WTC11 (cell line): ENCODE data around the gene GALR2. TPM values are rescaled to one million over a fixed set of nuclear protein-coding genes. Genes with fewer than 3 reads are reported as not detected.

Experiments used
- ATAC-seq: fragments of 200-7000 bp; cut with Tn5 transposase; 2 replicates; pipeline ENCODE4 v1.10.0; 2021; ENCODE audit warnings: mild to moderate bottlenecking, moderate library complexity
- CTCF ChIA-PET: fragments of 300-600 bp; sonication (Branson Sonifier 250); formaldehyde crosslinking; loops from one replicate; lab custom pipeline; 2021; ENCODE audit warnings: antibody characterized with exemption; lab: Charles Lee
- POLR2A ChIA-PET: fragments of 350-600 bp; sonication (Branson Sonifier 250); formaldehyde crosslinking; loops from one replicate; lab custom pipeline; 2021; ENCODE audit warnings: antibody characterized with exemption; lab: Charles Lee
- DNase-seq: peaks from one replicate; pipeline ENCODE4 v3.0.0; 2021; ENCODE audit warnings: low spot score
- H3K27ac Mint-ChIP-seq: 2 replicates; pipeline ENCODE4 v1.8.0; 2021; ENCODE audit warnings: mixed read lengths
- H3K27me3 Mint-ChIP-seq: 2 replicates; pipeline ENCODE4 v1.8.0; 2021; ENCODE audit warnings: low read depth, mild to moderate bottlenecking, moderate library complexity, mixed read lengths
- H3K36me3 Mint-ChIP-seq: 2 replicates; pipeline ENCODE4 v1.8.0; 2021; ENCODE audit warnings: mixed read lengths
- H3K4me1 Mint-ChIP-seq: 2 replicates; pipeline ENCODE4 v1.8.0; 2022; ENCODE audit warnings: mixed read lengths
- H3K4me3 Mint-ChIP-seq: 2 replicates; pipeline ENCODE4 v1.8.0; 2021; ENCODE audit warnings: mild to moderate bottlenecking, moderate library complexity, mixed read lengths
- H3K9me3 Mint-ChIP-seq: 2 replicates; pipeline ENCODE4 v1.8.0; 2021; ENCODE audit warnings: mixed read lengths
- ARID4B ChIP-seq: sonication (generic); formaldehyde crosslinking; IDR thresholded peaks from 2 replicates; pipeline ENCODE4 v1.8.0; 2023; ENCODE audit warnings: missing genetic modification reagents, mild to moderate bottlenecking, borderline replicate concordance
- ATF1 ChIP-seq: sonication (generic); formaldehyde crosslinking; IDR thresholded peaks from 2 replicates; pipeline ENCODE4 v1.8.1; 2023; ENCODE audit warnings: mild to moderate bottlenecking, moderate library complexity, missing genetic modification reagents
- E2F4 ChIP-seq: sonication (generic); formaldehyde crosslinking; IDR thresholded peaks from 2 replicates; pipeline ENCODE4 v1.8.1; 2022; ENCODE audit warnings: low read depth, mild to moderate bottlenecking, moderate library complexity, missing genetic modification reagents, borderline replicate concordance
- ERG ChIP-seq: fragments of 250-450 bp; sonication (Bioruptor Pico); IDR thresholded peaks from 2 replicates; pipeline ENCODE4 v1.8.0; 2021; ENCODE audit warnings: mild to moderate bottlenecking
- FOXK1 ChIP-seq: sonication (generic); formaldehyde crosslinking; IDR thresholded peaks from 2 replicates; pipeline ENCODE4 v1.8.0; 2022; ENCODE audit warnings: mild to moderate bottlenecking, moderate library complexity, missing genetic modification reagents
- GABPB1 ChIP-seq: sonication (generic); formaldehyde crosslinking; IDR thresholded peaks from 2 replicates; pipeline ENCODE4 v1.8.1; 2023; ENCODE audit warnings: mild to moderate bottlenecking, missing genetic modification reagents
- GTF2I ChIP-seq: fragments of 250-450 bp; sonication (Bioruptor Pico); conservative IDR thresholded peaks from 2 replicates; pipeline ENCODE4 v1.4.0; 2021; ENCODE audit warnings: mild to moderate bottlenecking
- HMGXB4 ChIP-seq: sonication (generic); formaldehyde crosslinking; IDR thresholded peaks from 2 replicates; pipeline ENCODE4 v1.8.1; 2023; ENCODE audit warnings: mild to moderate bottlenecking, moderate library complexity, missing genetic modification reagents
- OVOL2 ChIP-seq: fragments of 250-450 bp; sonication (Bioruptor Pico); IDR thresholded peaks from 2 replicates; pipeline ENCODE4 v1.9.0; 2021; ENCODE audit warnings: mild to moderate bottlenecking, borderline replicate concordance
- RELA ChIP-seq: sonication (generic); formaldehyde crosslinking; IDR thresholded peaks from 2 replicates; pipeline ENCODE4 v1.8.1; 2022; ENCODE audit warnings: missing genetic modification reagents, mild to moderate bottlenecking, borderline replicate concordance
- TEAD1 ChIP-seq: sonication (generic); formaldehyde crosslinking; IDR thresholded peaks from 2 replicates; pipeline ENCODE4 v1.8.0; 2022; ENCODE audit warnings: mild to moderate bottlenecking, missing genetic modification reagents
- ZNF138 ChIP-seq: sonication (generic); formaldehyde crosslinking; conservative IDR thresholded peaks from 2 replicates; pipeline ENCODE4 v1.8.1; 2022; ENCODE audit warnings: mild to moderate bottlenecking, moderate library complexity, missing genetic modification reagents
- ZNF232 ChIP-seq: sonication (generic); formaldehyde crosslinking; IDR thresholded peaks from 2 replicates; pipeline ENCODE4 v1.8.0; 2022; ENCODE audit warnings: mild to moderate bottlenecking, missing genetic modification reagents
- total RNA-seq: library from RNA; stranded (reverse); gene quantifications from 3 replicates; pipeline ENCODE4 v1.2.3, GENCODE V29; 2021
- TF ChIP-seq, protein P1 (sequence below): sonication (generic); formaldehyde crosslinking; IDR thresholded peaks from 2 replicates; pipeline ENCODE4 v1.8.0; 2022; ENCODE audit warnings: mild to moderate bottlenecking, missing genetic modification reagents
- TF ChIP-seq, protein P2 (sequence below): fragments of 250-450 bp; sonication (Bioruptor Pico); IDR thresholded peaks from 2 replicates; pipeline ENCODE4 v1.9.0; 2021; ENCODE audit warnings: moderate library complexity, mild to moderate bottlenecking, inconsistent platforms, borderline replicate concordance
- TF ChIP-seq, protein P3 (sequence below): fragments of 250-450 bp; sonication (Bioruptor Pico); conservative IDR thresholded peaks from 2 replicates; pipeline ENCODE4 v1.9.0; 2021; ENCODE audit warnings: mild to moderate bottlenecking
- TF ChIP-seq, protein P4 (sequence below): sonication (generic); formaldehyde crosslinking; IDR thresholded peaks from 2 replicates; pipeline ENCODE4 v1.8.0; 2023; ENCODE audit warnings: mild to moderate bottlenecking, missing genetic modification reagents

The GALR2 gene
- total RNA-seq, 1 experiment from 2014 or later, result 2.9 TPM

DNA sequence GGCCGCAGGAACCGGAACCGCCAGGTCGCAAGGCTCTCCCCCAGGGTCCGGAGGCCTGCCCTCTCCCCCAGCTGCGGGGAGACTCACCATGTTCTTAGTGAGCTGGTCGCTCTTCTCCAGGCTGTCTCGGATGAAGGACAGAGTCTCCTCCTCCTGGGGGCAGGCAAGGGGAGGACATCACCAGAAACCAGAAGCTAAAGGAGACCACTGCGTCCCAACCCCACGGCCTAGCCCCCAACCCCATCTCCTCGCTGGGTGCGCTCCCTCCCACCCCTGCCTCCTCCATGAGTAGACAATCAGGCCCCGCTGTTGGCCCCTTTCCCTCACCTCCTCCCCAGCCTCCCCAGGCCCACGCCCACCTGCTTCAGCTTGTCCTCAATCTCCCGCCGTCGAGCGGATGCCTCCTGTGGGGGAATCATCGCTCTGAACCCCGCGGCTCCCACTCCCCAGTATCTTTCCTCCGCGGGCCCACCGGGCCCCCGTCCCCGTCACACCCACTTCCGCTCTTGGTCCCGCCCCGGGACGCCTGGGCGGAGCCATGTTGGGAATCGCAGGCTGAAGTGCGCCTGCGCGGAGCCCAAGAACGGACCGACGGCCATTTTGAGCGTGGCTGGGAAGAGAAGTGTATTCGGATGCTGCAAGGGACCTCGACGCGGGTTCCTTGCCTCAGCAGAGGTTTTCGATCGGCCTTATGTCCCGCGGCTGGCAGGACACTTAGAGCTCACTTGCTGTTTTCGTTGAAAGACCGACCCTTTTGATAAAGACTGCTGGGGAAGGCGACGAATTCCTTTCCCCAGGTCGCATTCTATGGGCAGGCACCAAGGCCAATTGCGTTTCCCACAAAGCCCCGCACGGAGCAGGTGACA is 28.9 kb downstream of the GALR2 start, which contains the start of gene EXOC7 (continued):
- TF ChIP-seq, protein P1, sequence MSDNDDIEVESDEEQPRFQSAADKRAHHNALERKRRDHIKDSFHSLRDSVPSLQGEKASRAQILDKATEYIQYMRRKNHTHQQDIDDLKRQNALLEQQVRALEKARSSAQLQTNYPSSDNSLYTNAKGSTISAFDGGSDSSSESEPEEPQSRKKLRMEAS (CRISPR knock-in tag), result peak; percentile 76; the same call in 1 of the 2 replicates
- TF ChIP-seq FOXK1 (CRISPR knock-in tag) (peak; percentile 39; the same call in 1 of the 2 replicates), ZNF232 (CRISPR knock-in tag) (peak; percentile 55; the same call in 1 of the 2 replicates), GABPB1 (CRISPR knock-in tag) (peak; percentile 65; the same call in 1 of the 2 replicates), TEAD1 (CRISPR knock-in tag) (peak; percentile 36; the same call in 1 of the 2 replicates)
- TF ChIP-seq, protein P2, sequence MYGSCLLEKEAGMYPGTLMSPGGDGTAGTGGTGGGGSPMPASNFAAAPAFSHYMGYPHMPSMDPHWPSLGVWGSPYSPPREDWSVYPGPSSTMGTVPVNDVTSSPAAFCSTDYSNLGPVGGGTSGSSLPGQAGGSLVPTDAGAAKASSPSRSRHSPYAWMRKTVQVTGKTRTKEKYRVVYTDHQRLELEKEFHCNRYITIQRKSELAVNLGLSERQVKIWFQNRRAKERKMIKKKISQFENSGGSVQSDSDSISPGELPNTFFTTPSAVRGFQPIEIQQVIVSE (CRISPR knock-in tag), result no peak

- peaks cover 21% of the 10 kb centered on the region for H3K36me3 Mint-ChIP-seq
- H3K4me1 Mint-ChIP-seq, result peaks cover 28% of the 10 kb centered on the region
- peak overlapping the region; percentile 97 for H3K27ac Mint-ChIP-seq
- peak; percentile 27; the same call in 1 of the 2 replicates for ATAC-seq
- DNase-seq, result no peak
- ChIA-PET CTCF (interaction anchor here (1.0 to 3.0 kb wide), 8 partner anchors 17 to 199 kb away, joined by 3 to 19 read pairs (median 4); no protein-coding TSS in a partner anchor), POLR2A (interaction anchor here (0.9 kb wide), 1 partner anchor 458 kb away, joined by 3 read pairs; no protein-coding TSS in a partner anchor)
- H3K4me3 Mint-ChIP-seq, result peak overlapping the region; percentile 88
- no peaks in the 10 kb centered on the region for H3K9me3 Mint-ChIP-seq
- no peaks in the 10 kb centered on the region; the same call in 1 of the 2 replicates for H3K27me3 Mint-ChIP-seq
- TF ChIP-seq E2F4 (CRISPR knock-in tag), result no peak
- TF ChIP-seq, protein P3, sequence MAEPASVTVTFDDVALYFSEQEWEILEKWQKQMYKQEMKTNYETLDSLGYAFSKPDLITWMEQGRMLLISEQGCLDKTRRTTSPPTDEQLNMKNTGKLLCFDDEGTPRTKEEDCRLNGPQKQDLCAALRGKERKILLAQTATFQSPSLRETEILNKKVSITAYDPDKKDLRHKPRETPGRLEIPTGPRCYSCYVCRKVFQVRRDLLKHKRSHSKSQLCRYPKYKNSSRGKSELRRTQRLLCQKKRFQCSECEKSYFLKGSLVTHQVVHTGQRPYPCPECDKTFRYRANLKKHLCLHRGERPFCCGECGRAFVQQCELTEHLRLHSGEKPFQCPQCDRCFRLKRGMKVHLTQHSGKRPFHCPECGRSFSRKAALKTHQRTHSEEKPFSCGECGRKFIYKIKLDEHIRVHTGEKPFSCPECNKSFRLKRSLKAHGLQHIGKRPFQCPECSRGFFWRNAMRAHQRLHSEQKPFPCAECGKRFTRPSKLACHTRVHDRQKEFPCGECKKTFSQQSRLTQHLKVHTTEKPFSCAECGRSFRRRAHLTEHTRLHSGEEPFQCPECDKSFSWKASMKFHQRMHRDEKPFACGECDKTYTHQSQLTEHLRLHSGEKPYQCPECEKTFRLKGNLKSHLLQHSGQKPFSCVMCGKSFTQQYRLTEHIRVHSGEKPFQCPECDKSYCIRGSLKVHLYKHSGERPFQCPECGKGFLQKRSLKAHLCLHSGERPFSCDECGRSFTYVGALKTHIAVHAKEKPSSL (CRISPR knock-in tag), result no peak
- no peak for TF ChIP-seq GTF2I (CRISPR knock-in tag)
- no peak for TF ChIP-seq RELA (CRISPR knock-in tag)
- no peak for TF ChIP-seq OVOL2
- TF ChIP-seq ATF1 (CRISPR knock-in tag), result no peak
- TF ChIP-seq ERG (CRISPR knock-in tag), result no peak
- TF ChIP-seq TEAD1 (CRISPR knock-in tag), result no peak
- TF ChIP-seq, protein P4, sequence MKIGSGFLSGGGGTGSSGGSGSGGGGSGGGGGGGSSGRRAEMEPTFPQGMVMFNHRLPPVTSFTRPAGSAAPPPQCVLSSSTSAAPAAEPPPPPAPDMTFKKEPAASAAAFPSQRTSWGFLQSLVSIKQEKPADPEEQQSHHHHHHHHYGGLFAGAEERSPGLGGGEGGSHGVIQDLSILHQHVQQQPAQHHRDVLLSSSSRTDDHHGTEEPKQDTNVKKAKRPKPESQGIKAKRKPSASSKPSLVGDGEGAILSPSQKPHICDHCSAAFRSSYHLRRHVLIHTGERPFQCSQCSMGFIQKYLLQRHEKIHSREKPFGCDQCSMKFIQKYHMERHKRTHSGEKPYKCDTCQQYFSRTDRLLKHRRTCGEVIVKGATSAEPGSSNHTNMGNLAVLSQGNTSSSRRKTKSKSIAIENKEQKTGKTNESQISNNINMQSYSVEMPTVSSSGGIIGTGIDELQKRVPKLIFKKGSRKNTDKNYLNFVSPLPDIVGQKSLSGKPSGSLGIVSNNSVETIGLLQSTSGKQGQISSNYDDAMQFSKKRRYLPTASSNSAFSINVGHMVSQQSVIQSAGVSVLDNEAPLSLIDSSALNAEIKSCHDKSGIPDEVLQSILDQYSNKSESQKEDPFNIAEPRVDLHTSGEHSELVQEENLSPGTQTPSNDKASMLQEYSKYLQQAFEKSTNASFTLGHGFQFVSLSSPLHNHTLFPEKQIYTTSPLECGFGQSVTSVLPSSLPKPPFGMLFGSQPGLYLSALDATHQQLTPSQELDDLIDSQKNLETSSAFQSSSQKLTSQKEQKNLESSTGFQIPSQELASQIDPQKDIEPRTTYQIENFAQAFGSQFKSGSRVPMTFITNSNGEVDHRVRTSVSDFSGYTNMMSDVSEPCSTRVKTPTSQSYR (CRISPR knock-in tag), result no peak
- no peak for TF ChIP-seq ARID4B
- no peak for TF ChIP-seq HMGXB4
- TF ChIP-seq ZNF138 (CRISPR knock-in tag), result no peak
Measured at GRCh38 chr17:76104140-76104895, 29.7 kb downstream of the GALR2 start.
